Neural progenitor cell (in vitro differentiated cells): ENCODE data around the gene CHD2. TPM values are rescaled to one million over a fixed set of nuclear protein-coding genes. Genes with fewer than 3 reads are reported as not detected.

Source experiments
- DNase-seq: peaks from one replicate; pipeline ENCODE4 v3.0.0-alpha.2; 2016; ENCODE audit warnings: low spot score
- H2AFZ ChIP-seq: fragments of 200-600 bp; sonication (generic); replicated peaks from 2 replicates; pipeline ENCODE4 v1.6.1; 2016; ENCODE audit warnings: antibody characterized with exemption
- H3F3A ChIP-seq: fragments of 200-600 bp; sonication (generic); 2 replicates; pipeline ENCODE4 v1.6.1; 2016; ENCODE audit warnings: antibody characterized with exemption, low read depth
- H3K27ac ChIP-seq: fragments of 200-600 bp; sonication (generic); 2 replicates; pipeline ENCODE4 v1.5.1; 2016; ENCODE audit warnings: mild to moderate bottlenecking
- H3K27me3 ChIP-seq: fragments of 200-600 bp; sonication (generic); 2 replicates; pipeline ENCODE4 v1.6.1; 2016; ENCODE audit warnings: mild to moderate bottlenecking, moderate library complexity
- H3K36me3 ChIP-seq: fragments of 200-600 bp; sonication (generic); 2 replicates; pipeline ENCODE4 v1.5.1; 2016
- H3K4me1 ChIP-seq: fragments of 200-600 bp; sonication (generic); 2 replicates; pipeline ENCODE4 v1.6.1; 2016; ENCODE audit warnings: mixed run types
- H3K4me2 ChIP-seq: fragments of 200-600 bp; sonication (generic); 2 replicates; pipeline ENCODE4 v1.6.1; 2016
- H3K4me3 ChIP-seq: fragments of 200-600 bp; sonication (generic); 2 replicates; pipeline ENCODE4 v1.5.1; 2016
- H3K79me2 ChIP-seq: fragments of 200-600 bp; sonication (generic); 2 replicates; pipeline ENCODE4 v1.6.1; 2016; ENCODE audit warnings: low read depth
- H3K9ac ChIP-seq: fragments of 200-600 bp; sonication (generic); 2 replicates; pipeline ENCODE4 v1.6.1; 2016
- H3K9me3 ChIP-seq: fragments of 200-600 bp; sonication (generic); 2 replicates; pipeline ENCODE4 v1.5.1; 2016; ENCODE audit warnings: low read depth
- H4K20me1 ChIP-seq: fragments of 200-600 bp; sonication (generic); 2 replicates; pipeline ENCODE4 v1.6.1; 2016; ENCODE audit warnings: low read depth
- H3K27ac Mint-ChIP-seq: 3 replicates; pipeline ENCODE4 v1.8.0; 2021; ENCODE audit warnings: mixed read lengths
- H3K27me3 Mint-ChIP-seq: 2 replicates; pipeline ENCODE4 v1.8.0; 2022; ENCODE audit warnings: low read depth, mild to moderate bottlenecking, inconsistent platforms, moderate library complexity, mixed read lengths; ENCODE audit not compliant: insufficient read depth
- H3K36me3 Mint-ChIP-seq: 3 replicates; pipeline ENCODE4 v1.8.0; 2021; ENCODE audit warnings: mixed read lengths
- H3K4me1 Mint-ChIP-seq: 3 replicates; pipeline ENCODE4 v1.8.0; 2021; ENCODE audit warnings: mixed read lengths
- H3K4me3 Mint-ChIP-seq: 3 replicates; pipeline ENCODE4 v1.8.0; 2021; ENCODE audit warnings: mild to moderate bottlenecking, moderate library complexity, mixed read lengths
- H3K9me3 Mint-ChIP-seq: 3 replicates; pipeline ENCODE4 v1.8.0; 2020; ENCODE audit warnings: mixed read lengths
- CTCF ChIP-seq: fragments of 200-600 bp; sonication (generic); IDR thresholded peaks from 2 replicates; pipeline ENCODE4 v1.5.1; 2017; ENCODE audit warnings: antibody characterized with exemption, mild to moderate bottlenecking
- EZH2 ChIP-seq: fragments of 200-600 bp; sonication (generic); IDR thresholded peaks from 2 replicates; pipeline ENCODE4 v1.6.1; 2017; ENCODE audit warnings: antibody characterized with exemption, mild to moderate bottlenecking, moderate library complexity
- EZH2phosphoT487 ChIP-seq: fragments of 200-600 bp; sonication (generic); IDR thresholded peaks from 2 replicates; pipeline ENCODE4 v1.6.1; 2017; ENCODE audit warnings: antibody characterized with exemption
- total RNA-seq: library from RNA; depleted of rRNA; stranded (reverse); fragments of >200 nt; gene quantifications from 2 replicates; pipeline ENCODE4 v1.2.3, GENCODE V29; 2015; ENCODE audit warnings: low replicate concordance

The CHD2 gene
- total RNA-seq, 1 donor from 2014 or later = 128 TPM

GRCh38 chr15:92898988-92899582 is 1.0 kb upstream of the CHD2 start:
- peak overlapping the region; percentile 73 for H3K4me3 Mint-ChIP-seq
- Histone ChIP-seq H3K4me3 (no peak overlapping the region), H2AFZ (no peak overlapping the region), H4K20me1 (peaks cover 93% of the 10 kb centered on the region), H3K79me2 (peaks cover 100% of the 10 kb centered on the region), H3K27ac (peak overlapping the region; percentile 65), H3K4me2 (no peak overlapping the region), H3K9me3 (no peaks in the 10 kb centered on the region), H3F3A (peaks cover 100% of the 10 kb centered on the region), H3K27me3 (no peaks in the 10 kb centered on the region), H3K36me3 (peaks cover 57% of the 10 kb centered on the region), H3K4me1 (peaks cover 15% of the 10 kb centered on the region), H3K9ac (no peak overlapping the region)
- no peak overlapping the region for H3K27ac Mint-ChIP-seq
- H3K4me1 Mint-ChIP-seq = peaks cover 14% of the 10 kb centered on the region
- peaks cover 41% of the 10 kb centered on the region for H3K36me3 Mint-ChIP-seq
- TF ChIP-seq EZH2 = no peak
- TF ChIP-seq EZH2phosphoT487 = no peak
- TF ChIP-seq CTCF = no peak
- H3K27me3 Mint-ChIP-seq = no peaks in the 10 kb centered on the region
- no peaks in the 10 kb centered on the region for H3K9me3 Mint-ChIP-seq
- DNase-seq = no peak

GRCh38 chr15:92899601-92899947 is 550 bp upstream of the CHD2 start:
- Histone ChIP-seq H3K4me1 (peaks cover 15% of the 10 kb centered on the region), H3K4me2 (peak overlapping the region; percentile 19), H3F3A (peaks cover 95% of the 10 kb centered on the region), H2AFZ (no peak overlapping the region), H3K27me3 (no peaks in the 10 kb centered on the region), H3K4me3 (peak overlapping the region; percentile 85), H3K9me3 (no peaks in the 10 kb centered on the region), H3K9ac (no peak overlapping the region), H4K20me1 (peaks cover 91% of the 10 kb centered on the region), H3K36me3 (peaks cover 53% of the 10 kb centered on the region), H3K27ac (peak overlapping the region; percentile 100), H3K79me2 (peaks cover 100% of the 10 kb centered on the region)
- TF ChIP-seq EZH2 = no peak
- peak; percentile 68 for TF ChIP-seq CTCF
- Mint-ChIP-seq H3K4me3 (peak overlapping the region; percentile 93), H3K4me1 (peaks cover 15% of the 10 kb centered on the region), H3K27me3 (no peaks in the 10 kb centered on the region), H3K27ac (no peak overlapping the region), H3K9me3 (no peaks in the 10 kb centered on the region), H3K36me3 (peaks cover 41% of the 10 kb centered on the region)
- peak; percentile 47 for DNase-seq

GRCh38 chr15:92900731-92901071 is 577 bp downstream of the CHD2 start:
- Mint-ChIP-seq H3K36me3 (peaks cover 34% of the 10 kb centered on the region), H3K4me1 (peaks cover 19% of the 10 kb centered on the region)
- H3K79me2 ChIP-seq = peaks cover 100% of the 10 kb centered on the region

More at GRCh38 chr15:92900731-92901071, 577 bp downstream of the CHD2 start:
- Histone ChIP-seq H4K20me1 (peaks cover 91% of the 10 kb centered on the region), H3K9ac (peak overlapping the region; percentile 98), H3K27me3 (no peaks in the 10 kb centered on the region), H3K27ac (peak overlapping the region; percentile 100), H3K4me1 (peaks cover 27% of the 10 kb centered on the region), H3K36me3 (peaks cover 44% of the 10 kb centered on the region), H3K9me3 (no peaks in the 10 kb centered on the region), H2AFZ (no peak overlapping the region), H3K4me2 (peak overlapping the region; percentile 93), H3K4me3 (peak overlapping the region; percentile 85), H3F3A (peaks cover 91% of the 10 kb centered on the region)
- H3K4me3 Mint-ChIP-seq = peak overlapping the region; percentile 93
- peak overlapping the region; percentile 100 for H3K27ac Mint-ChIP-seq
- TF ChIP-seq EZH2 = no peak
- TF ChIP-seq CTCF = no peak
- no peak for TF ChIP-seq EZH2phosphoT487
- no peaks in the 10 kb centered on the region for H3K9me3 Mint-ChIP-seq
- no peaks in the 10 kb centered on the region for H3K27me3 Mint-ChIP-seq
- DNase-seq = no peak
